ENCODE data around the gene NFKBIA. TPM values are rescaled to one million over a fixed set of nuclear protein-coding genes. Genes with fewer than 3 reads are reported as not detected.
"Not testable (repeated sequence)": the region's sequence is repeated elsewhere in the genome, so short reads cannot be mapped to it uniquely, and the experiment has no call there.

The NFKBIA gene
- total and polyA plus RNA-seq, 8 donors, result 48.2 to 124 (median 63.8) TPM

- WGBS, 2 donors, result 56 to 60% methylated on average over 14 to 15 of the region's 15 CpGs
- intact Hi-C loops (cut with DNase I), result no loop called here
- ATAC-seq (peak; percentile 78 to 94 (median 92)), DNase-seq (peak in 5 of 6 donors; percentile 58 to 76 (median 62)), FAIRE-seq (no peak)
- Histone ChIP-seq H3K36me3 (no peaks in the 10 kb centered on the region), H3K4me1 (peaks cover 0 to 10% (median 4%) of the 10 kb centered on the region in 3 donors), H3K27me3 (no peaks in the 10 kb centered on the region), H3K27ac (peak overlapping the region; percentile 13 to 76 (median 61)), H3K4me3 (no peak overlapping the region), H3K9me3 (no peaks in the 10 kb centered on the region)
- TF ChIP-seq CTCF (IDR thresholded peaks at IDR 0.05), result no peak
Measured at GRCh38 chr14:35385042-35385839, 19.3 kb downstream of the NFKBIA start.

GRCh38 chr14:35384455-35385041, 20.0 kb downstream of the NFKBIA start:
- peak; percentile 17 to 60 (median 54) for ATAC-seq
- FAIRE-seq, result no peak
- no peak for TF ChIP-seq CTCF (IDR thresholded peaks at IDR 0.05)
- Histone ChIP-seq H3K36me3 (no peaks in the 10 kb centered on the region), H3K27me3 (no peaks in the 10 kb centered on the region), H3K9me3 (no peaks in the 10 kb centered on the region), H3K4me1 (peaks cover 0 to 10% (median 4%) of the 10 kb centered on the region in 3 donors), H3K4me3 (no peak overlapping the region), H3K27ac (peak overlapping the region in 2 of 4 donors; percentile 62 to 76)
- DNase-seq, result peak in 1 of 6 donors; percentile 21
- intact Hi-C loops (cut with DNase I), result no loop called here
- 80 to 89% methylated on average over 11 of the region's 11 CpGs for WGBS, 2 donors

- FAIRE-seq (no peak), DNase-seq (no peak)
- no peaks in the 10 kb centered on the region for H3K36me3 ChIP-seq
Measured at GRCh38 chr14:35383569-35384454, 20.7 kb downstream of the NFKBIA start.

GRCh38 chr14:35380794-35381193, 23.8 kb downstream of the NFKBIA start:
- peaks cover 0 to 7% (median under 1%) of the 10 kb centered on the region in 3 donors for H3K4me1 ChIP-seq
- no peaks in the 10 kb centered on the region for H3K27me3 ChIP-seq
- FAIRE-seq, result no peak
- WGBS, 2 donors, result 72 to 73% methylated on average over 7 of the region's 7 CpGs
- intact Hi-C loops (cut with DNase I), result no loop called here
- no peaks in the 10 kb centered on the region for H3K9me3 ChIP-seq
- H3K4me3 ChIP-seq, result no peak overlapping the region
- no peak for ATAC-seq
- no peak for DNase-seq
- no peak overlapping the region for H3K27ac ChIP-seq
- H3K36me3 ChIP-seq, result no peaks in the 10 kb centered on the region
- TF ChIP-seq CTCF (IDR thresholded peaks at IDR 0.05), result no peak

More at GRCh38 chr14:35383569-35384454, 20.7 kb downstream of the NFKBIA start:
- Histone ChIP-seq H3K27ac (peak overlapping the region in 2 of 4 donors; percentile 1 to 44), H3K27me3 (no peaks in the 10 kb centered on the region), H3K4me3 (no peak overlapping the region), H3K4me1 (peaks cover 0 to 10% (median 4%) of the 10 kb centered on the region in 3 donors), H3K9me3 (no peaks in the 10 kb centered on the region)
- ATAC-seq, result no peak
- no peak for TF ChIP-seq CTCF (IDR thresholded peaks at IDR 0.05)
- WGBS, 2 donors, result 83 to 89% methylated on average over 10 of the region's 10 CpGs
- intact Hi-C loops (cut with DNase I), result no loop called here

GRCh38 chr14:35379234-35379933, 25.2 kb downstream of the NFKBIA start:
- intact Hi-C loops (cut with DNase I); FAIRE-seq; H3K4me1 ChIP-seq; DNase-seq; H3K36me3 ChIP-seq; ATAC-seq; H3K27ac ChIP-seq; H3K27me3 ChIP-seq; H3K4me3 ChIP-seq; H3K9me3 ChIP-seq: not testable (repeated sequence)
- WGBS, 2 donors, result 72 to 86% methylated on average over 9 of the region's 9 CpGs

Measured in pancreas (tissue), 10 donors.